PFSK-1 (cell line): Measurements from ENCODE around the gene HES5.

Source experiments
- FOXP2 ChIP-seq: optimal IDR thresholded peaks from 2 replicates; pipeline ENCODE3; 2011; ENCODE audit warnings: borderline replicate concordance, control low read depth, inconsistent platforms; ENCODE audit not compliant: insufficient read depth; ENCODE audit errors: extremely low read length, extremely low read depth
- POLR2AphosphoS5 ChIP-seq: IDR thresholded peaks from 2 replicates; pipeline ENCODE4 v1.6.1; 2012; ENCODE audit warnings: low read depth, mild to moderate bottlenecking, control low read depth, low read length, moderate library complexity
- SIN3A ChIP-seq: IDR thresholded peaks from 2 replicates; pipeline ENCODE4 v1.6.1; 2012; ENCODE audit warnings: mild to moderate bottlenecking, low read length, moderate library complexity, borderline replicate concordance; ENCODE audit not compliant: insufficient read depth
- TAF1 ChIP-seq: IDR thresholded peaks from 2 replicates; pipeline ENCODE4 v1.6.1; 2012; ENCODE audit warnings: low read length, control low read depth, borderline replicate concordance; ENCODE audit not compliant: insufficient read depth
- TF ChIP-seq, protein P1 (sequence below), 2 experiments: IDR thresholded peaks; 2 replicates each; pipeline versions ENCODE4 v1.6.1 to v1.8.0; 2011 to 2012; ENCODE audit warnings: low read depth in 2 of 2, low read length in 2 of 2, control low read depth in 1 of 2, inconsistent platforms in 1 of 2, mild to moderate bottlenecking in 1 of 2, moderate library complexity in 1 of 2; ENCODE audit not compliant: insufficient read depth in 1 of 2

- TF ChIP-seq POLR2AphosphoS5 (no peak), TAF1 (no peak), SIN3A (no peak), FOXP2 (no peak)
- TF ChIP-seq, protein P1, sequence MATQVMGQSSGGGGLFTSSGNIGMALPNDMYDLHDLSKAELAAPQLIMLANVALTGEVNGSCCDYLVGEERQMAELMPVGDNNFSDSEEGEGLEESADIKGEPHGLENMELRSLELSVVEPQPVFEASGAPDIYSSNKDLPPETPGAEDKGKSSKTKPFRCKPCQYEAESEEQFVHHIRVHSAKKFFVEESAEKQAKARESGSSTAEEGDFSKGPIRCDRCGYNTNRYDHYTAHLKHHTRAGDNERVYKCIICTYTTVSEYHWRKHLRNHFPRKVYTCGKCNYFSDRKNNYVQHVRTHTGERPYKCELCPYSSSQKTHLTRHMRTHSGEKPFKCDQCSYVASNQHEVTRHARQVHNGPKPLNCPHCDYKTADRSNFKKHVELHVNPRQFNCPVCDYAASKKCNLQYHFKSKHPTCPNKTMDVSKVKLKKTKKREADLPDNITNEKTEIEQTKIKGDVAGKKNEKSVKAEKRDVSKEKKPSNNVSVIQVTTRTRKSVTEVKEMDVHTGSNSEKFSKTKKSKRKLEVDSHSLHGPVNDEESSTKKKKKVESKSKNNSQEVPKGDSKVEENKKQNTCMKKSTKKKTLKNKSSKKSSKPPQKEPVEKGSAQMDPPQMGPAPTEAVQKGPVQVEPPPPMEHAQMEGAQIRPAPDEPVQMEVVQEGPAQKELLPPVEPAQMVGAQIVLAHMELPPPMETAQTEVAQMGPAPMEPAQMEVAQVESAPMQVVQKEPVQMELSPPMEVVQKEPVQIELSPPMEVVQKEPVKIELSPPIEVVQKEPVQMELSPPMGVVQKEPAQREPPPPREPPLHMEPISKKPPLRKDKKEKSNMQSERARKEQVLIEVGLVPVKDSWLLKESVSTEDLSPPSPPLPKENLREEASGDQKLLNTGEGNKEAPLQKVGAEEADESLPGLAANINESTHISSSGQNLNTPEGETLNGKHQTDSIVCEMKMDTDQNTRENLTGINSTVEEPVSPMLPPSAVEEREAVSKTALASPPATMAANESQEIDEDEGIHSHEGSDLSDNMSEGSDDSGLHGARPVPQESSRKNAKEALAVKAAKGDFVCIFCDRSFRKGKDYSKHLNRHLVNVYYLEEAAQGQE (IDR thresholded peaks at IDR 0.05; ENCODE audit: insufficient read depth in 1 of 2, low read depth in 2 of 2, low read length in 2 of 2) = no peak
These were observed 33.9 kb downstream of the HES5 start for GRCh38 chr1:2496087-2496622.
